Fibroblast of lung (primary cell): ENCODE data around the gene GRAMD2B.

Experiments used
- CTCF ChIP-seq, 2 donors: IDR thresholded peaks in 1 of 2; conservative IDR thresholded peaks in 1 of 2; 1 replicate in 1 of 2; 2 replicates in 1 of 2; pipeline ENCODE4 v1.5.1; 2011 to 2012; ENCODE audit warnings: low read length in 2 of 2, control low read depth in 1 of 2, inconsistent platforms in 1 of 2, low read depth in 1 of 2, mild to moderate bottlenecking in 1 of 2
- EZH2 ChIP-seq: IDR thresholded peaks from 2 replicates; pipeline ENCODE4 v1.5.1; 2012; ENCODE audit warnings: low read length, control low read depth, mild to moderate bottlenecking; ENCODE audit errors: missing control alignments

GRCh38 chr5:126513302-126513701, 90.1 kb downstream of the GRAMD2B start:
- TF ChIP-seq CTCF (conservative IDR thresholded peaks at IDR 0.05 in 1 of 2, IDR thresholded peaks at IDR 0.05 in 1 of 2; ENCODE audit: low read depth in 1 of 2, low read length in 2 of 2) (no peak), EZH2 (no peak)
